GM18907 (cell line): ENCODE measurements around the gene WDR31.
"Not testable (repeated sequence)": the region's sequence is repeated elsewhere in the genome, so short reads cannot be mapped to it uniquely, and the experiment has no call there.

Experiments used
- ATAC-seq: cut with Tn5 transposase; IDR thresholded peaks from one replicate; pipeline ENCODE4 v1.9.1; 2021; ENCODE audit warnings: mild to moderate bottlenecking, moderate library complexity; ENCODE audit not compliant: unreplicated experiment

The WDR31 gene

GRCh38 chr9:113340011-113340699 is at the start of gene WDR31:
Gene WDR31, minus strand, starts transcription at chr9:113340275. Its CDS starts 8,253 bp downstream, at chr9:113332022.
- ATAC-seq = peak; percentile 98

GRCh38 chr9:113389451-113389850 is 49.4 kb upstream of the WDR31 start:
- no peak for ATAC-seq

GRCh38 chr9:113388833-113389232 is 48.8 kb upstream of the WDR31 start:
- ATAC-seq = no peak

GRCh38 chr9:113387560-113388230 is 47.6 kb upstream of the WDR31 start:
- no peak for ATAC-seq

- ATAC-seq = no peak
These were observed 46.7 kb upstream of the WDR31 start for GRCh38 chr9:113386571-113387393.

GRCh38 chr9:113381909-113382411 is 41.9 kb upstream of the WDR31 start:
- no peak for ATAC-seq

- not testable (repeated sequence) for ATAC-seq
These were observed 41.4 kb upstream of the WDR31 start for GRCh38 chr9:113381441-113381840.

GRCh38 chr9:113380869-113381378 is 40.8 kb upstream of the WDR31 start:
- peak; percentile 66 for ATAC-seq

- not testable (repeated sequence) for ATAC-seq
These were observed 39.7 kb upstream of the WDR31 start for GRCh38 chr9:113379829-113380210.

GRCh38 chr9:113379094-113379828 is 39.2 kb upstream of the WDR31 start:
- ATAC-seq = not testable (repeated sequence)

- peak; percentile 82 for ATAC-seq
These were observed 36.8 kb upstream of the WDR31 start, which contains the start of gene HDHD3 for GRCh38 chr9:113376634-113377567. Gene HDHD3, minus strand, starts transcription at chr9:113376986. Its CDS starts 2,632 bp downstream, at chr9:113374354.

GRCh38 chr9:113375057-113376023 is 35.3 kb upstream of the WDR31 start:
- ATAC-seq = no peak

- no peak for ATAC-seq
These were observed 33.8 kb upstream of the WDR31 start for GRCh38 chr9:113373676-113374392.

- ATAC-seq = no peak
These were observed 33.2 kb upstream of the WDR31 start for GRCh38 chr9:113373256-113373655.

- no peak for ATAC-seq
These were observed 32.0 kb upstream of the WDR31 start for GRCh38 chr9:113372059-113372458.

GRCh38 chr9:113370806-113371325 is 30.8 kb upstream of the WDR31 start:
- ATAC-seq = no peak

- ATAC-seq = no peak
These were observed 29.7 kb upstream of the WDR31 start for GRCh38 chr9:113369855-113370140.
